ENCODE results near the gene STX10. TPM values are rescaled to one million over a fixed set of nuclear protein-coding genes. Genes with fewer than 3 reads are reported as not detected.
A peak's percentile ranks its signal among the peaks of the same experiment; 100 is the strongest.

Gene STX10
- total and polyA plus RNA-seq, 9 of the 15 experiments (the other 6 are each of a cell fraction or from before 2014, with no cell fraction given), result 0.51 to 66.3 (median 31.0) TPM

DNA sequence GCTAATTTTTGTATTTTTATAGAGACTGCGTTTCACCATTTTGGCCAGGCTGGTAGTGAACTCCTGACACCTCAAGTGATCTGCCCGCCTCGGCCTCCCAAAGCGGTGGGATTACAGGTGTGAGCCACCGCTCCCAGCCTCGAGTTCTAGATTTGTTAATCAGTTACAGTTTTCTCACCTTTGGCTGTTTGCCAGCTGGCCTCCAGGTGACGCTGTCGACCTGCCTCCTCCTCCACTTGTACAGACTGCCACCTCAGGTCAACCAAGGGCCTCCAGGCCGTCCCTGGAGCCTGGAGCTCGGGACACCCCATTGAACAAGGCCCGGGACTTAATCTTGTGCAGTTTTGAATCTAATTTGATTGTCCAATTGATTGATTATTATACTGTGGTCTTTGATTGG is 45.5 kb upstream of the STX10 start (continued):
- TF ChIP-seq, protein P1, sequence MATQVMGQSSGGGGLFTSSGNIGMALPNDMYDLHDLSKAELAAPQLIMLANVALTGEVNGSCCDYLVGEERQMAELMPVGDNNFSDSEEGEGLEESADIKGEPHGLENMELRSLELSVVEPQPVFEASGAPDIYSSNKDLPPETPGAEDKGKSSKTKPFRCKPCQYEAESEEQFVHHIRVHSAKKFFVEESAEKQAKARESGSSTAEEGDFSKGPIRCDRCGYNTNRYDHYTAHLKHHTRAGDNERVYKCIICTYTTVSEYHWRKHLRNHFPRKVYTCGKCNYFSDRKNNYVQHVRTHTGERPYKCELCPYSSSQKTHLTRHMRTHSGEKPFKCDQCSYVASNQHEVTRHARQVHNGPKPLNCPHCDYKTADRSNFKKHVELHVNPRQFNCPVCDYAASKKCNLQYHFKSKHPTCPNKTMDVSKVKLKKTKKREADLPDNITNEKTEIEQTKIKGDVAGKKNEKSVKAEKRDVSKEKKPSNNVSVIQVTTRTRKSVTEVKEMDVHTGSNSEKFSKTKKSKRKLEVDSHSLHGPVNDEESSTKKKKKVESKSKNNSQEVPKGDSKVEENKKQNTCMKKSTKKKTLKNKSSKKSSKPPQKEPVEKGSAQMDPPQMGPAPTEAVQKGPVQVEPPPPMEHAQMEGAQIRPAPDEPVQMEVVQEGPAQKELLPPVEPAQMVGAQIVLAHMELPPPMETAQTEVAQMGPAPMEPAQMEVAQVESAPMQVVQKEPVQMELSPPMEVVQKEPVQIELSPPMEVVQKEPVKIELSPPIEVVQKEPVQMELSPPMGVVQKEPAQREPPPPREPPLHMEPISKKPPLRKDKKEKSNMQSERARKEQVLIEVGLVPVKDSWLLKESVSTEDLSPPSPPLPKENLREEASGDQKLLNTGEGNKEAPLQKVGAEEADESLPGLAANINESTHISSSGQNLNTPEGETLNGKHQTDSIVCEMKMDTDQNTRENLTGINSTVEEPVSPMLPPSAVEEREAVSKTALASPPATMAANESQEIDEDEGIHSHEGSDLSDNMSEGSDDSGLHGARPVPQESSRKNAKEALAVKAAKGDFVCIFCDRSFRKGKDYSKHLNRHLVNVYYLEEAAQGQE (IDR thresholded peaks at IDR 0.05; ENCODE audit: borderline replicate concordance), result 0 out of 2 replicates have a peak, but pooled peaks have one; percentile 29
- TF ChIP-seq, protein P1 (CRISPR knock-in tag; IDR thresholded peaks at IDR 0.05; ENCODE audit: low read depth), result no peak
- TF ChIP-seq FOXA1 (IDR thresholded peaks at IDR 0.05; ENCODE audit: borderline replicate concordance), result no peak
- TF ChIP-seq, protein P2, sequence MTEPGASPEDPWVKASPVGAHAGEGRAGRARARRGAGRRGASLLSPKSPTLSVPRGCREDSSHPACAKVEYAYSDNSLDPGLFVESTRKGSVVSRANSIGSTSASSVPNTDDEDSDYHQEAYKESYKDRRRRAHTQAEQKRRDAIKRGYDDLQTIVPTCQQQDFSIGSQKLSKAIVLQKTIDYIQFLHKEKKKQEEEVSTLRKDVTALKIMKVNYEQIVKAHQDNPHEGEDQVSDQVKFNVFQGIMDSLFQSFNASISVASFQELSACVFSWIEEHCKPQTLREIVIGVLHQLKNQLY (CRISPR knock-in tag; conservative IDR thresholded peaks at IDR 0.05), result no peak
- TF ChIP-seq, protein P3, sequence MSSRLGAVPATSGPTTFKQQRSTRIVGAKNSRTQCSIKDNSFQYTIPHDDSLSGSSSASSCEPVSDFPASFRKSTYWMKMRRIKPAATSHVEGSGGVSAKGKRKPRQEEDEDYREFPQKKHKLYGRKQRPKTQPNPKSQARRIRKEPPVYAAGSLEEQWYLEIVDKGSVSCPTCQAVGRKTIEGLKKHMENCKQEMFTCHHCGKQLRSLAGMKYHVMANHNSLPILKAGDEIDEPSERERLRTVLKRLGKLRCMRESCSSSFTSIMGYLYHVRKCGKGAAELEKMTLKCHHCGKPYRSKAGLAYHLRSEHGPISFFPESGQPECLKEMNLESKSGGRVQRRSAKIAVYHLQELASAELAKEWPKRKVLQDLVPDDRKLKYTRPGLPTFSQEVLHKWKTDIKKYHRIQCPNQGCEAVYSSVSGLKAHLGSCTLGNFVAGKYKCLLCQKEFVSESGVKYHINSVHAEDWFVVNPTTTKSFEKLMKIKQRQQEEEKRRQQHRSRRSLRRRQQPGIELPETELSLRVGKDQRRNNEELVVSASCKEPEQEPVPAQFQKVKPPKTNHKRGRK (tag; IDR thresholded peaks at IDR 0.05), result no peak
- no peak for TF ChIP-seq ZNF436 (CRISPR knock-in tag; IDR thresholded peaks at IDR 0.05)
- TF ChIP-seq DPF2 (IDR thresholded peaks at IDR 0.05), result no peak
- TF ChIP-seq, protein P4, sequence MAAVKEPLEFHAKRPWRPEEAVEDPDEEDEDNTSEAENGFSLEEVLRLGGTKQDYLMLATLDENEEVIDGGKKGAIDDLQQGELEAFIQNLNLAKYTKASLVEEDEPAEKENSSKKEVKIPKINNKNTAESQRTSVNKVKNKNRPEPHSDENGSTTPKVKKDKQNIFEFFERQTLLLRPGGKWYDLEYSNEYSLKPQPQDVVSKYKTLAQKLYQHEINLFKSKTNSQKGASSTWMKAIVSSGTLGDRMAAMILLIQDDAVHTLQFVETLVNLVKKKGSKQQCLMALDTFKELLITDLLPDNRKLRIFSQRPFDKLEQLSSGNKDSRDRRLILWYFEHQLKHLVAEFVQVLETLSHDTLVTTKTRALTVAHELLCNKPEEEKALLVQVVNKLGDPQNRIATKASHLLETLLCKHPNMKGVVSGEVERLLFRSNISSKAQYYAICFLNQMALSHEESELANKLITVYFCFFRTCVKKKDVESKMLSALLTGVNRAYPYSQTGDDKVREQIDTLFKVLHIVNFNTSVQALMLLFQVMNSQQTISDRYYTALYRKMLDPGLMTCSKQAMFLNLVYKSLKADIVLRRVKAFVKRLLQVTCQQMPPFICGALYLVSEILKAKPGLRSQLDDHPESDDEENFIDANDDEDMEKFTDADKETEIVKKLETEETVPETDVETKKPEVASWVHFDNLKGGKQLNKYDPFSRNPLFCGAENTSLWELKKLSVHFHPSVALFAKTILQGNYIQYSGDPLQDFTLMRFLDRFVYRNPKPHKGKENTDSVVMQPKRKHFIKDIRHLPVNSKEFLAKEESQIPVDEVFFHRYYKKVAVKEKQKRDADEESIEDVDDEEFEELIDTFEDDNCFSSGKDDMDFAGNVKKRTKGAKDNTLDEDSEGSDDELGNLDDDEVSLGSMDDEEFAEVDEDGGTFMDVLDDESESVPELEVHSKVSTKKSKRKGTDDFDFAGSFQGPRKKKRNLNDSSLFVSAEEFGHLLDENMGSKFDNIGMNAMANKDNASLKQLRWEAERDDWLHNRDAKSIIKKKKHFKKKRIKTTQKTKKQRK (IDR thresholded peaks at IDR 0.05; ENCODE audit: borderline replicate concordance, low read depth, low read length), result no peak

Data from K562 (cell line).